ENCODE measurements around the gene MSMB.

DNA sequence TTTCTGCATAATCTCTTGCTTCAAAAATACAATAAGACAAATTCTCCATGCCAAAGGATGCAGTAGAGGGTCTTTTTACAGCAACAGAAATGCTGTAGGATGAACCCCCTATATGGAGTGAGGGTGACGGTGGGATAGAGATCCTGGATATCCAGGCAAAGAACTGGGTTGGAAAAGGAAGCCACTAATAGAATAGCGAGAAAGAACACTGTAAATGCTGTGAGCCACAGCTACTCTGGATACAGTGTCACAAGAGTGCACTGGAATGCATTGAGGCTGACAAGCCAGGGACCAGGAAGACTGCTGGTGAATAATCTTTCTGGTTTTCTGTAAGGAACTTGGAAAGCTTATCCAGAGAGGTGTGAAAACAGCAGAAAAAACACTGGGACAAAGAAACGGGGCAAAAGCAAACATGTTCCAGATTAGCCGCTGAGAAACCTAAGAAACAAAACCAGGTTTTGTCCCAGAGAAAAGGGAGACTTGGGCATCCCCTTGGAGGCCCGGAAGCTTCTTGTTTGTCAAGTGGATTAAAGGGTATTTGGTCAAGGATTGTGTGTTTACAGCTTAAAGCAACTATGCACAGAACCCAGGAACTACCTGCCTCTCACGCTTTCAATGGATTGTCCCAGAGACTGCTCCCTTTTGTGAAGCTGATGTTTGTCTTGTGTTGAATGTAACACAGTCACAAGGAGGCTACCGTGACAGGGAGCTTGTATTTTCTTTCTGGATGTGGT lies 6.2 kb upstream of the MSMB start:
- TF ChIP-seq, protein P1, sequence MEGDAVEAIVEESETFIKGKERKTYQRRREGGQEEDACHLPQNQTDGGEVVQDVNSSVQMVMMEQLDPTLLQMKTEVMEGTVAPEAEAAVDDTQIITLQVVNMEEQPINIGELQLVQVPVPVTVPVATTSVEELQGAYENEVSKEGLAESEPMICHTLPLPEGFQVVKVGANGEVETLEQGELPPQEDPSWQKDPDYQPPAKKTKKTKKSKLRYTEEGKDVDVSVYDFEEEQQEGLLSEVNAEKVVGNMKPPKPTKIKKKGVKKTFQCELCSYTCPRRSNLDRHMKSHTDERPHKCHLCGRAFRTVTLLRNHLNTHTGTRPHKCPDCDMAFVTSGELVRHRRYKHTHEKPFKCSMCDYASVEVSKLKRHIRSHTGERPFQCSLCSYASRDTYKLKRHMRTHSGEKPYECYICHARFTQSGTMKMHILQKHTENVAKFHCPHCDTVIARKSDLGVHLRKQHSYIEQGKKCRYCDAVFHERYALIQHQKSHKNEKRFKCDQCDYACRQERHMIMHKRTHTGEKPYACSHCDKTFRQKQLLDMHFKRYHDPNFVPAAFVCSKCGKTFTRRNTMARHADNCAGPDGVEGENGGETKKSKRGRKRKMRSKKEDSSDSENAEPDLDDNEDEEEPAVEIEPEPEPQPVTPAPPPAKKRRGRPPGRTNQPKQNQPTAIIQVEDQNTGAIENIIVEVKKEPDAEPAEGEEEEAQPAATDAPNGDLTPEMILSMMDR (conservative IDR thresholded peaks at IDR 0.05) = no peak
- TF ChIP-seq EZH2 (IDR thresholded peaks at IDR 0.05; ENCODE audit: low read depth) = no peak

Data from PC-9 (cell line).